ENCODE results near the gene ANXA3.
A peak's percentile ranks its signal among the peaks of the same experiment; 100 is the strongest.
"Not testable (repeated sequence)": the region's sequence is repeated elsewhere in the genome, so short reads cannot be mapped to it uniquely, and the experiment has no call there.

ANXA3 gene

GRCh38 chr4:78584863-78585547 is 33.4 kb downstream of the ANXA3 start:
- in situ Hi-C loops (cut with HindIII; ENCODE audit: low sequenced_read_pairs) = no loop called here
- TF ChIP-seq CTCF (IDR thresholded peaks at IDR 0.05; ENCODE audit: low read depth, low read length) = no peak
- no peak overlapping the region for H3K4me3 ChIP-seq (ENCODE audit: low read depth, low read length)
- DNase-seq (ENCODE audit: low read depth, low spot score) = no peak

GRCh38 chr4:78585633-78586032 is 34.1 kb downstream of the ANXA3 start:
- no peak for TF ChIP-seq CTCF (IDR thresholded peaks at IDR 0.05; ENCODE audit: low read depth, low read length)
- DNase-seq (ENCODE audit: low read depth, low spot score) = no peak
- no peak overlapping the region for H3K4me3 ChIP-seq (ENCODE audit: low read depth, low read length)
- in situ Hi-C loops (cut with HindIII; ENCODE audit: low sequenced_read_pairs) = no loop called here

- TF ChIP-seq CTCF (IDR thresholded peaks at IDR 0.05; ENCODE audit: low read depth, low read length) = no peak
- H3K4me3 ChIP-seq (ENCODE audit: low read depth, low read length) = no peak overlapping the region
- no peak for DNase-seq (ENCODE audit: low read depth, low spot score)
- in situ Hi-C loops (cut with HindIII; ENCODE audit: low sequenced_read_pairs) = no loop called here
Observed at GRCh38 chr4:78588894-78589545, 37.5 kb downstream of the ANXA3 start.

GRCh38 chr4:78591404-78591803 is 39.8 kb downstream of the ANXA3 start:
- TF ChIP-seq CTCF (IDR thresholded peaks at IDR 0.05; ENCODE audit: low read depth, low read length) = no peak
- in situ Hi-C loops (cut with HindIII; ENCODE audit: low sequenced_read_pairs) = no loop called here
- DNase-seq (ENCODE audit: low read depth, low spot score) = no peak
- H3K4me3 ChIP-seq (ENCODE audit: low read depth, low read length) = no peak overlapping the region

GRCh38 chr4:78592088-78592783 is 40.7 kb downstream of the ANXA3 start:
- no peak for DNase-seq (ENCODE audit: low read depth, low spot score)
- H3K4me3 ChIP-seq (ENCODE audit: low read depth, low read length) = no peak overlapping the region
- in situ Hi-C loops (cut with HindIII; ENCODE audit: low sequenced_read_pairs) = no loop called here
- TF ChIP-seq CTCF (IDR thresholded peaks at IDR 0.05; ENCODE audit: low read depth, low read length) = peak; percentile 18

- no peak for TF ChIP-seq CTCF (IDR thresholded peaks at IDR 0.05; ENCODE audit: low read depth, low read length)
- no peak overlapping the region for H3K4me3 ChIP-seq (ENCODE audit: low read depth, low read length)
- no peak for DNase-seq (ENCODE audit: low read depth, low spot score)
- in situ Hi-C loops (cut with HindIII; ENCODE audit: low sequenced_read_pairs) = no loop called here
Observed at GRCh38 chr4:78596111-78596742, 44.7 kb downstream of the ANXA3 start.

GRCh38 chr4:78598431-78598830 is 46.9 kb downstream of the ANXA3 start:
- DNase-seq (ENCODE audit: low read depth, low spot score); in situ Hi-C loops (cut with HindIII; ENCODE audit: low sequenced_read_pairs); H3K4me3 ChIP-seq (ENCODE audit: low read depth, low read length): not testable (repeated sequence)

Measured in astrocyte of the spinal cord (primary cell).